GM21367 (cell line): ENCODE data around the gene NR1H3.

Experiments used
- ATAC-seq: cut with Tn5 transposase; IDR thresholded peaks from one replicate; pipeline ENCODE4 v1.9.1; 2021; ENCODE audit not compliant: unreplicated experiment

The NR1H3 gene

GRCh38 chr11:47243454-47243853 lies 14.3 kb upstream of the NR1H3 start:
- no peak for ATAC-seq

- ATAC-seq, result no peak
Measured at GRCh38 chr11:47244448-47245350, 13.1 kb upstream of the NR1H3 start.

- no peak for ATAC-seq
Measured at GRCh38 chr11:47245611-47246357, 12.0 kb upstream of the NR1H3 start.

- no peak for ATAC-seq
Measured at GRCh38 chr11:47247502-47247901, 10.3 kb upstream of the NR1H3 start.

GRCh38 chr11:47248304-47248663 lies 9.5 kb upstream of the NR1H3 start:
- peak; percentile 22 for ATAC-seq

- ATAC-seq, result peak; percentile 81
Measured at GRCh38 chr11:47248664-47249377, 9.0 kb upstream of the NR1H3 start, which contains the start of gene ACP2. Gene ACP2, minus strand, starts transcription at chr11:47248814. Its CDS starts 25 bp downstream, at chr11:47248789.

- no peak for ATAC-seq
Measured at GRCh38 chr11:47249378-47249715, 8.4 kb upstream of the NR1H3 start.

GRCh38 chr11:47251751-47252150 lies 6.0 kb upstream of the NR1H3 start:
- ATAC-seq, result no peak

- ATAC-seq, result no peak
Measured at GRCh38 chr11:47253660-47254059, 4.1 kb upstream of the NR1H3 start.

GRCh38 chr11:47254386-47254785 lies 3.4 kb upstream of the NR1H3 start:
- no peak for ATAC-seq

- no peak for ATAC-seq
Measured at GRCh38 chr11:47256374-47256773, 1.4 kb upstream of the NR1H3 start.

GRCh38 chr11:47257177-47257516 lies 649 bp upstream of the NR1H3 start:
- no peak for ATAC-seq

GRCh38 chr11:47258317-47258902 lies 614 bp downstream of the NR1H3 start:
- no peak for ATAC-seq

- ATAC-seq, result peak; percentile 65
Measured at GRCh38 chr11:47259232-47259977, 1.6 kb downstream of the NR1H3 start.

GRCh38 chr11:47260366-47260765 lies 2.6 kb downstream of the NR1H3 start:
- no peak for ATAC-seq

GRCh38 chr11:47261291-47261800 lies 3.5 kb downstream of the NR1H3 start:
- ATAC-seq, result no peak

GRCh38 chr11:47264119-47264518 lies 6.3 kb downstream of the NR1H3 start:
- ATAC-seq, result no peak

GRCh38 chr11:47264521-47264920 lies 6.7 kb downstream of the NR1H3 start:
- ATAC-seq, result no peak

- no peak for ATAC-seq
Measured at GRCh38 chr11:47267876-47268275, 10.1 kb downstream of the NR1H3 start.

- ATAC-seq, result no peak
Measured at GRCh38 chr11:47268448-47269001, 10.7 kb downstream of the NR1H3 start.
